OCI-LY1 (cell line): ENCODE results near the gene GATC.

Experiments
- H2AFZ ChIP-seq: fragments of 200-600 bp; sonication (generic), shearing (Covaris generic); 2 replicates; pipeline ENCODE4 v1.6.0; 2014; ENCODE audit warnings: antibody characterized with exemption, mild to moderate bottlenecking, low read length
- H3F3A ChIP-seq: fragments of 200-600 bp; sonication (generic), shearing (Covaris generic); 2 replicates; pipeline ENCODE4 v1.6.0; 2014; ENCODE audit warnings: mild to moderate bottlenecking, antibody characterized with exemption, low read length, moderate library complexity; ENCODE audit not compliant: insufficient read depth
- H3K27ac ChIP-seq: fragments of 200-600 bp; sonication (generic); 2 replicates; pipeline ENCODE4 v1.5.1; 2014; ENCODE audit warnings: low read length, mixed run types, mild to moderate bottlenecking, low read depth; ENCODE audit not compliant: poor library complexity, severe bottlenecking
- H3K27me3 ChIP-seq: fragments of 200-600 bp; sonication (generic); 2 replicates; pipeline ENCODE4 v1.6.0; 2014; ENCODE audit warnings: antibody characterized with exemption, mild to moderate bottlenecking, low read length, moderate library complexity; ENCODE audit not compliant: insufficient read depth
- H3K36me3 ChIP-seq: fragments of 200-600 bp; sonication (generic); 2 replicates; pipeline ENCODE4 v1.6.1; 2014; ENCODE audit warnings: mild to moderate bottlenecking, antibody characterized with exemption, low read length, moderate library complexity, mixed read lengths; ENCODE audit not compliant: insufficient read depth
- H3K4me1 ChIP-seq: fragments of 200-600 bp; sonication (generic); 2 replicates; pipeline ENCODE4 v1.5.1; 2014; ENCODE audit warnings: mild to moderate bottlenecking, low read length, moderate library complexity; ENCODE audit not compliant: insufficient read depth, severe bottlenecking
- H3K4me2 ChIP-seq: fragments of 200-600 bp; sonication (generic), shearing (Covaris generic); 2 replicates; pipeline ENCODE4 v1.6.1; 2014; ENCODE audit warnings: low read length
- H3K4me3 ChIP-seq: fragments of 200-600 bp; sonication (generic); 2 replicates; pipeline ENCODE4 v1.5.1; 2014; ENCODE audit warnings: low read length, low read depth, mild to moderate bottlenecking, mixed read lengths; ENCODE audit not compliant: poor library complexity, severe bottlenecking
- H3K79me2 ChIP-seq: fragments of 200-600 bp; shearing (Covaris generic); 2 replicates; pipeline ENCODE4 v1.6.1; 2016; ENCODE audit warnings: mixed run types, low read length, mixed read lengths; ENCODE audit not compliant: insufficient read depth
- H3K9ac ChIP-seq: fragments of 200-600 bp; sonication (generic), shearing (Covaris generic); 2 replicates; pipeline ENCODE4 v1.6.1; 2014; ENCODE audit warnings: mild to moderate bottlenecking, low read length, mixed read lengths
- H3K9me2 ChIP-seq: fragments of 200-600 bp; sonication (generic), shearing (Covaris generic); 2 replicates; pipeline ENCODE4 v1.6.1; 2014; ENCODE audit warnings: low read depth, mild to moderate bottlenecking, low read length, mixed read lengths
- H3K9me3 ChIP-seq: fragments of 200-600 bp; shearing (Covaris generic); 2 replicates; pipeline ENCODE4 v1.6.1; 2014; ENCODE audit warnings: low read length, mixed read lengths
- H4K20me1 ChIP-seq: fragments of 200-600 bp; sonication (generic), shearing (Covaris generic); 2 replicates; pipeline ENCODE4 v1.6.0; 2016; ENCODE audit warnings: mild to moderate bottlenecking, low read length; ENCODE audit not compliant: insufficient read depth
- CTCF ChIP-seq: fragments of 200-600 bp; sonication (generic), shearing (Covaris generic); IDR thresholded peaks from 2 replicates; pipeline ENCODE4 v1.5.1; 2017; ENCODE audit warnings: mild to moderate bottlenecking, antibody characterized with exemption, low read length, moderate library complexity, mixed read lengths
- EZH2 ChIP-seq: fragments of 200-600 bp; sonication (generic), shearing (Covaris generic); IDR thresholded peaks from 2 replicates; pipeline ENCODE4 v1.8.0; 2017; ENCODE audit warnings: borderline replicate concordance, mixed run types, mild to moderate bottlenecking, antibody characterized with exemption, low read length, moderate library complexity, mixed read lengths

The GATC gene

DNA sequence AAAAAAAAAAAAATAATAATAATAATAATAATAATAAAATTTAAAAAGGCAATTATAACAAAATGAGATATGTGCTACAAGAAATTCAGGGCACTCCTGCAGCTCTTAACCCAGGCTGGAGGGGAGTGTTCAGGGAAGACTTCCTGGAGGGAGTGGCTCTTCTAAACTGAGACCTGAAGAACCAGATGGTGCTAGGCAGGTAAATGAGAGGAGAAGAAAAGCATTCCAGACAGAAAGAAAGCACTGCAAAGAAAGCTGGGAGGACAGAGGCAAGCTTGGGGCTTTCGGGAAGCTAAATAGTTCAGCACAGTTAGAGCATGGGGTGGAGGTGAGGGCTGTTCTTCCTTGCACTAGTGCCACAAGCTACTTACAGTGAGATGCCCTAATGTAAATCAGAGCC lies 33.2 kb downstream of the GATC start:
- no peak overlapping the region for H3K9ac ChIP-seq
- no peak overlapping the region for H3K4me2 ChIP-seq
- H3K4me1 ChIP-seq = peaks cover 25% of the 10 kb centered on the region
- H3K27me3 ChIP-seq = no peaks in the 10 kb centered on the region
- no peaks in the 10 kb centered on the region for H3F3A ChIP-seq
- TF ChIP-seq EZH2 = no peak
- no peak for TF ChIP-seq CTCF
- H4K20me1 ChIP-seq = no peaks in the 10 kb centered on the region
- no peaks in the 10 kb centered on the region for H3K9me3 ChIP-seq
- no peak overlapping the region for H3K27ac ChIP-seq
- H3K4me3 ChIP-seq = no peak overlapping the region
- H2AFZ ChIP-seq = no peak overlapping the region
- no peaks in the 10 kb centered on the region for H3K9me2 ChIP-seq
- no peaks in the 10 kb centered on the region for H3K79me2 ChIP-seq
- H3K36me3 ChIP-seq = peaks cover 4% of the 10 kb centered on the region; the same call in 1 of the 2 replicates

DNA sequence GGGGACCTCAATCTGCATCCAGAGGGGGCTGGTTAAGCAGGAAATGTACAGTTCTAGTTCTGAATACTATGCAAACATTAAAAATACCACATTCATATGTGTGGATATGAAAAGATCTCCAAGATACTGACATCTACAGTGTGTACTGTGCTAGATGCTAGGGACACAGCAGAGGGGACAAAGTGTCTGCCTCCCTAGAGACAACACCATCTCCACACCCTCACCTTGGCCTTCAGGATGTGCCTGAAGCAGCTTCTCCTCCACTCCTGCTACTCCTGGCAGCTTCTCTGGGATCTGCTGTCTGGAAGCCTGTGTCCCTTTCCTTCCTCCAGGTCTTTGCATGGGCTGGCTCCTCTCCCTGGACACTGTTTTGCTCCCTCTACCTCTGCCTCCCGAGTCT lies 34.0 kb downstream of the GATC start:
- Histone ChIP-seq H4K20me1 (no peaks in the 10 kb centered on the region), H3K27me3 (no peaks in the 10 kb centered on the region), H3K9ac (no peak overlapping the region), H3K4me2 (no peak overlapping the region), H3K27ac (peak overlapping the region; percentile 12), H3K4me3 (no peak overlapping the region), H3K4me1 (peaks cover 18% of the 10 kb centered on the region), H3K9me2 (no peaks in the 10 kb centered on the region), H2AFZ (no peak overlapping the region), H3K9me3 (no peaks in the 10 kb centered on the region), H3K36me3 (peaks cover 4% of the 10 kb centered on the region; the same call in 1 of the 2 replicates), H3K79me2 (no peaks in the 10 kb centered on the region), H3F3A (no peaks in the 10 kb centered on the region)
- TF ChIP-seq EZH2 (no peak), CTCF (no peak)

GRCh38 chr12:120481022-120481767 lies 35.0 kb downstream of the GATC start:
- no peak for TF ChIP-seq CTCF
- no peak overlapping the region for H3K9ac ChIP-seq
- no peak overlapping the region for H2AFZ ChIP-seq
- H3K4me2 ChIP-seq = no peak overlapping the region
- H3K9me3 ChIP-seq = no peaks in the 10 kb centered on the region
- no peak overlapping the region for H3K4me3 ChIP-seq
- H3K36me3 ChIP-seq = peaks cover 4% of the 10 kb centered on the region; the same call in 1 of the 2 replicates
- H3K79me2 ChIP-seq = no peaks in the 10 kb centered on the region
- H3K27ac ChIP-seq = no peak overlapping the region
- H3K4me1 ChIP-seq = peaks cover 14% of the 10 kb centered on the region
- H3K27me3 ChIP-seq = no peaks in the 10 kb centered on the region
- no peaks in the 10 kb centered on the region for H4K20me1 ChIP-seq
- H3K9me2 ChIP-seq = no peaks in the 10 kb centered on the region
- no peaks in the 10 kb centered on the region for H3F3A ChIP-seq
